ENCODE results near the gene RTN4.

The RTN4 gene

DNA sequence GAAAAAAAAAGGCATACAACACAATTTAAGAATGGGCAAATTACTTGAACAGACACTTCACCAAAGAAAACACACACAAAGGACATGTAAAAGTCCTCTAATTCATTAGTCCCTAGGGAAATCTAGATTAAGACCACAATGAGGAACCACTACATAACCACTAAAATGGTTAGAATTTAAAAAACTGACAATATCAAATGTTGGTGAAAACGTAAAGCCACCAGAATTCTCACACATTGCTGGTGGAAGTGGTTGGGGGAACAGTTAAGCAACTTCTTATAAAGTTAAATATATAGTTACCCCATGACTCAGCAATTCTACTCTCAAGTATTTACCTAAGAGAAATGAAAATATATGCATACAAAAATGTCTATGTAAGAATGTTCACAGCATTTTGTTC is 11.8 kb downstream of the RTN4 start:
- TF ChIP-seq, protein P1, sequence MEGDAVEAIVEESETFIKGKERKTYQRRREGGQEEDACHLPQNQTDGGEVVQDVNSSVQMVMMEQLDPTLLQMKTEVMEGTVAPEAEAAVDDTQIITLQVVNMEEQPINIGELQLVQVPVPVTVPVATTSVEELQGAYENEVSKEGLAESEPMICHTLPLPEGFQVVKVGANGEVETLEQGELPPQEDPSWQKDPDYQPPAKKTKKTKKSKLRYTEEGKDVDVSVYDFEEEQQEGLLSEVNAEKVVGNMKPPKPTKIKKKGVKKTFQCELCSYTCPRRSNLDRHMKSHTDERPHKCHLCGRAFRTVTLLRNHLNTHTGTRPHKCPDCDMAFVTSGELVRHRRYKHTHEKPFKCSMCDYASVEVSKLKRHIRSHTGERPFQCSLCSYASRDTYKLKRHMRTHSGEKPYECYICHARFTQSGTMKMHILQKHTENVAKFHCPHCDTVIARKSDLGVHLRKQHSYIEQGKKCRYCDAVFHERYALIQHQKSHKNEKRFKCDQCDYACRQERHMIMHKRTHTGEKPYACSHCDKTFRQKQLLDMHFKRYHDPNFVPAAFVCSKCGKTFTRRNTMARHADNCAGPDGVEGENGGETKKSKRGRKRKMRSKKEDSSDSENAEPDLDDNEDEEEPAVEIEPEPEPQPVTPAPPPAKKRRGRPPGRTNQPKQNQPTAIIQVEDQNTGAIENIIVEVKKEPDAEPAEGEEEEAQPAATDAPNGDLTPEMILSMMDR (IDR thresholded peaks at IDR 0.05; ENCODE audit: control insufficient read depth, insufficient read depth, low read depth, low read length, missing control alignments), result no peak
- no peak overlapping the region for H3K4me3 ChIP-seq (ENCODE audit: control insufficient read depth, low read depth, low read length)
- DNase-seq (ENCODE audit: low read depth), result no peak

DNA sequence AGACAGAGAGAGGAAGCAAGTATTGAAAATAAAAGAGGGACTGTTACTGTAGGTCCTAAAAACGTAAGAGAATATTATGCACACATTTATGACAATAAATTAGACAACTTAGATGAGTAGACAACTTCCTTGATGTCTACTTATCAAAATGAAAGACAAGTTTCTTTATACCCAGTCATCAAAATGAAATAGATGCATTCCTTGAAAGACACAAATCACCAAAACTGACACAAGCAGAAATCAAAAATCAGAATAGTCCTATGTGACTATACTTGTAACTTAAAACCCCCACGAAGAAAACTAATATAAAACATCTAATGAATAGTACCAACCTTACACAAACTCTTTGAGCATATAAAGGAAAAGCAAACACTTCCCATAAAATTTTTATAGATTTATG is 14.5 kb downstream of the RTN4 start:
- no peak overlapping the region for H3K4me3 ChIP-seq (ENCODE audit: control insufficient read depth, low read depth, low read length)
- TF ChIP-seq, protein P1 (IDR thresholded peaks at IDR 0.05; ENCODE audit: control insufficient read depth, insufficient read depth, low read depth, low read length, missing control alignments), result no peak

DNA sequence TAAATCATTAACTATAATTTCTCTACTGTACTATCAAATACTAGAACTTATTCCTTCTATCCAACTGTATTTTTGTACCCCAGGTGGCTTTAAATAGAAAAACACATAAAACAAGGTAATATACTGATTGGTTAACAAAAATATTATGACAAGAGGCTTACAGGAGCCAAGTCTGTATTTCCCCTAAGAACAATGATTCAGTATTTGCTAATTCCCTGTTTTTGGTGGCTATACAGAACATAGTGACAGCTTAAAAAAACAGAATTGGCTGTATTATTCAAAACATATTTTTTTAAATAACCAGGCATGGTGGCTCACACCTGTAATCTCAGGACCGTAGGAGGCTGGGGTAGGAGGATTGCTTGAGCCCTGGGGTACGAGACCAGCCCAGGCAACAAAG is 16.3 kb downstream of the RTN4 start:
- TF ChIP-seq, protein P1 (IDR thresholded peaks at IDR 0.05; ENCODE audit: control insufficient read depth, insufficient read depth, low read depth, low read length, missing control alignments), result no peak
- DNase-seq (ENCODE audit: low read depth), result no peak
- no peak overlapping the region for H3K4me3 ChIP-seq (ENCODE audit: control insufficient read depth, low read depth, low read length)

More for the DNA sequence above, 14.5 kb downstream of the RTN4 start:
- no peak for DNase-seq (ENCODE audit: low read depth)

DNA sequence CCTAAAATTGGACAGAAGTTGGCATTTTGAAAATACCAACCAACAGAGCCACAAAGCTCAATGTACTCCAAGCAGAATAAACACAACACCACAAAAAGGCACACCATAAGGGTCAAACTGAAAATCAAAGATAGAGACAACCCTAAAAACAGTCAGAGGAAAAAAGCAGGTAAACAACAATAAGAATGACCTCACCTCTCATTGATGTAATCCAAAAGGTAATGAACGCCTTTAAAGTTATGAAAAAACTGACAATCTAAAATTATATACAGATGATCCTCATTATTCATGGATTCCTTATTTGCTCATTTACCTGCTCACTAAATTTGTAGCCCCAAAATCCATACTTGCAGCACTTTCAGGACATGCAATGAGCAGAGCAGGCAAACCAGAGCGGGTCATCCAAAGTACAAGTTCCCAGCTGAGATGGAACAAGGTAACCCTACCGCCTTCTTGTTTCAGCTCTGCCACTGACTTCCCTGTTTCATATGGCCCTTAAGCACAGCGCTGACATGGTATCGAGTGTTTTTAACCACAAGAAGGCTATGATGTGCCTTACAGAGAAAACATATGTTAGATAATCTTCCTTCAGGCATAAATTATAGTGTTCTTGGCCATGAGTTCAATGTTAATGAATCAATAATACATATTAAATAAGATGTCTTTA is 17.0 kb downstream of the RTN4 start:
- DNase-seq (ENCODE audit: low read depth), result no peak
- H3K4me3 ChIP-seq (ENCODE audit: control insufficient read depth, low read depth, low read length), result no peak overlapping the region
- TF ChIP-seq, protein P1 (IDR thresholded peaks at IDR 0.05; ENCODE audit: control insufficient read depth, insufficient read depth, low read depth, low read length, missing control alignments), result no peak

DNA sequence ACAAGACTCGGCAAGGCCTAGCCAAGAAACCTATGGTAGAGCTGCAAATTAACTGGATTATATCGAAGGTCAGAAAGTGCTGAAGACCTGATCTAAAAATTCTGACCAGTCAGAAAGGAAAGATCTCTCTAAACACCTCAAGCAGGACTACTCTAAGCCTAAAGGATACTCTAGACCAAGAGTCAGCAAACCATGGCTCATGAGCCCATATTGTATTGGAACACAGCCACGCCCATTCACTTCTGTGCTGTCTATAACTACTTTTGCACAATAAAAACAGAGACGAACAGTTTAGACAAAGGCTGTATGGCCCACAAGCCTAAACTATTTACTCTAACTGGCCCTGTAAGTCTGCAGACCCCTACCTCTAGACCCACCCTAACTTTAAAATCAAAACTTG is 18.7 kb downstream of the RTN4 start:
- TF ChIP-seq, protein P1 (IDR thresholded peaks at IDR 0.05; ENCODE audit: control insufficient read depth, insufficient read depth, low read depth, low read length, missing control alignments), result no peak
- H3K4me3 ChIP-seq (ENCODE audit: control insufficient read depth, low read depth, low read length), result no peak overlapping the region
- DNase-seq (ENCODE audit: low read depth), result no peak

DNA sequence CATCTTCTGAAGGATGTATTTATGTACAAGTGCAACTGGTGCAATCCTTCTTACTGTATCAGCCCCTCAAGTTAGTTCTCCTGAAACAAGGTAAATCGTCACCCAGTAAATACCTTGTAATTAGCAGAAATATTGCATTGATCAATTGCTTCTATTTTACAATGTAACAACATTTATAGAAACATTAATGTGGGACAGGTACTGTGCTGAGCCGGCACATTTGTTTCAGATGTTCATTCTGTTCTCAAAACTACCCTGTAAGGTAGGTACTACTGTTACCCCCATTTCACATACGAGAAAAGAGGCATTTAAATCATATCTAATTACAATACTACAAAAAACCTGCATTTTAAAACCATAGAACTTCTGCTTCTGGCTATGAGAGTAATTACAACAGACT is 19.5 kb downstream of the RTN4 start:
- no peak for DNase-seq (ENCODE audit: low read depth)
- H3K4me3 ChIP-seq (ENCODE audit: control insufficient read depth, low read depth, low read length), result no peak overlapping the region
- TF ChIP-seq, protein P1 (IDR thresholded peaks at IDR 0.05; ENCODE audit: control insufficient read depth, insufficient read depth, low read depth, low read length, missing control alignments), result no peak

Data from AG09309 (cell line).